Progenitor cell of endocrine pancreas (in vitro differentiated cells): ENCODE measurements around the gene SNX10. TPM values are rescaled to one million over a fixed set of nuclear protein-coding genes. Genes with fewer than 3 reads are reported as not detected.

ENCODE experiments used
- DNase-seq: peaks from one replicate; pipeline ENCODE4 v3.0.0; 2021; ENCODE audit warnings: low spot score; ENCODE audit not compliant: unreplicated experiment
- H3K27ac Mint-ChIP-seq: 2 replicates; pipeline ENCODE4 v1.8.0; 2021; ENCODE audit warnings: mild to moderate bottlenecking, moderate library complexity, mixed read lengths
- H3K27me3 Mint-ChIP-seq: 2 replicates; pipeline ENCODE4 v1.8.0; 2021; ENCODE audit warnings: mixed read lengths
- H3K36me3 Mint-ChIP-seq: 2 replicates; pipeline ENCODE4 v1.8.0; 2022; ENCODE audit warnings: mixed read lengths; ENCODE audit not compliant: insufficient read depth
- H3K4me1 Mint-ChIP-seq: 2 replicates; pipeline ENCODE4 v1.8.0; 2021; ENCODE audit warnings: low read depth, mixed read lengths
- H3K4me3 Mint-ChIP-seq: 2 replicates; pipeline ENCODE4 v1.8.0; 2021; ENCODE audit warnings: low read depth, mild to moderate bottlenecking, moderate library complexity, mixed read lengths
- H3K9me3 Mint-ChIP-seq: 2 replicates; pipeline ENCODE4 v1.8.0; 2021; ENCODE audit warnings: low read depth, mixed read lengths
- total RNA-seq: library from RNA; stranded (reverse); gene quantifications from 2 replicates; pipeline ENCODE4 v1.2.1, GENCODE V29; 2021
- TF ChIP-seq, protein P1 (sequence below): fragments of 200-600 bp; sonication (generic); IDR thresholded peaks from one replicate; pipeline ENCODE4 v1.5.0; 2021; ENCODE audit warnings: antibody characterized with exemption, mild to moderate bottlenecking; ENCODE audit not compliant: unreplicated experiment

Gene SNX10
- total RNA-seq, 1 donor from 2014 or later: 9.2 TPM

DNA sequence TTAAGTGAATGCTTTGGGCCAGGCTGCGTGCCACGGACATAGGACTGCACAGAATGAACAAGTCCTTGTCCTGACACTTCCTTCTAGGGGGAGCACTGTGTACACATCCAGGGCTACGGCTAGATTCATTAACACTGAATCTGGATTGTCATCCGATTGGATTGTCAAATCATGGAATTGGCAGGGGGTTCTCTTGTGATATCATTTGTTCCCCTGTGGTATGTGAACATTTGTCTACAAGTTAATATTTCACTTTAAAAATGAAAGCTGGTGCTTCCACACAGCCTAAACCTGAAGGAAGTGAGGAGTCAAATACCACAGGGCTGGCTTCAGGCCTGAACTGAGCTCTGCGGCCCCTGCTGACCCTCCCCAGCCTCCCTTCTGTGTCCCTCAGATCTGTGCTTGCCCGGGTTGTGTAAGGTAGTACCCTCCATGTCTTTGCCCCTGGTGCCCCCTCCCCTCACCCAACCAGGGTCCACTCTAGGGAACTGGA, 75.6 kb downstream of the SNX10 start:
- Mint-ChIP-seq H3K36me3 (no peaks in the 10 kb centered on the region), H3K4me1 (peaks cover 22% of the 10 kb centered on the region), H3K4me3 (no peak overlapping the region), H3K9me3 (no peaks in the 10 kb centered on the region), H3K27ac (no peak overlapping the region), H3K27me3 (no peaks in the 10 kb centered on the region)
- TF ChIP-seq, protein P1, sequence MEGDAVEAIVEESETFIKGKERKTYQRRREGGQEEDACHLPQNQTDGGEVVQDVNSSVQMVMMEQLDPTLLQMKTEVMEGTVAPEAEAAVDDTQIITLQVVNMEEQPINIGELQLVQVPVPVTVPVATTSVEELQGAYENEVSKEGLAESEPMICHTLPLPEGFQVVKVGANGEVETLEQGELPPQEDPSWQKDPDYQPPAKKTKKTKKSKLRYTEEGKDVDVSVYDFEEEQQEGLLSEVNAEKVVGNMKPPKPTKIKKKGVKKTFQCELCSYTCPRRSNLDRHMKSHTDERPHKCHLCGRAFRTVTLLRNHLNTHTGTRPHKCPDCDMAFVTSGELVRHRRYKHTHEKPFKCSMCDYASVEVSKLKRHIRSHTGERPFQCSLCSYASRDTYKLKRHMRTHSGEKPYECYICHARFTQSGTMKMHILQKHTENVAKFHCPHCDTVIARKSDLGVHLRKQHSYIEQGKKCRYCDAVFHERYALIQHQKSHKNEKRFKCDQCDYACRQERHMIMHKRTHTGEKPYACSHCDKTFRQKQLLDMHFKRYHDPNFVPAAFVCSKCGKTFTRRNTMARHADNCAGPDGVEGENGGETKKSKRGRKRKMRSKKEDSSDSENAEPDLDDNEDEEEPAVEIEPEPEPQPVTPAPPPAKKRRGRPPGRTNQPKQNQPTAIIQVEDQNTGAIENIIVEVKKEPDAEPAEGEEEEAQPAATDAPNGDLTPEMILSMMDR: no peak
- no peak for DNase-seq

DNA sequence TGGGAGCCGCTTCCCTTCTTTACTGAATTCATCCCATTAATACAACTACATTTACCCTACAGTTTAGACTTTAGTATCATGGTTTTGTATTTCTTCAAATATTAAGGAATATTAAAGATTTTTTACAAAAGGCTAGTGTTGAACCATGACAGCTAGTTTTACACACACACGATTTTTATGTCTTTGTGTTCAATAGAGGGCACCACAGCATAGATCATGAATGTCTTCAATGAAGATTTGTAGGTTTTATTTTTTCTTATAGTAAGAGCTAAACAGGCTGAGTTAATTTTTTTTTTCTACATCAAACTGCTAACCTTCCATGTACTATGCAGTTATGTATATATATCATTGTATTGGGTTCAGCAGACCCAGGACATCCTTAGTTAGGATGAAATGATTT, 76.9 kb downstream of the SNX10 start:
- Mint-ChIP-seq H3K4me1 (peaks cover 16% of the 10 kb centered on the region), H3K27me3 (no peaks in the 10 kb centered on the region), H3K36me3 (peaks cover 2% of the 10 kb centered on the region), H3K9me3 (no peaks in the 10 kb centered on the region), H3K4me3 (no peak overlapping the region), H3K27ac (no peak overlapping the region)
- no peak for DNase-seq
- TF ChIP-seq, protein P1: no peak

DNA sequence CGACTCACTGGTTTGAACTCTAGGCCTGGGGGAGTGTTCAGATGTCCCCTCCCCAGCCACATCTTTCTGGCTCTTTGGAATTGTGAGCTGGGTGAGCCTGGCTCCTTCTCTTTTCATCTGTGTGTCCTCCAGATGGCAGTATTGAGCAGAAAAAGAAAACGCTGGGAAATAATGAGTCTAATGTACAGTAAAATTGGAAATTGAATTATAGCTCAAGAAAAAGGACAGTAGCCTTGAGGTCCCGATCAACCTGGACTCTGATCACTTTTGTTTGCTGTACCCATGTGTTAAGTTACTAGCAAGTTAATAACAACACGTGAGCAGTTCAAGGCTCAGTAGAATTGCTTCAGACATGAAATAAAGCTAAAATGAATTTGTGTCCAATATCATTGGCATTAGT, 77.9 kb downstream of the SNX10 start:
- Mint-ChIP-seq H3K27me3 (no peaks in the 10 kb centered on the region), H3K36me3 (peaks cover 2% of the 10 kb centered on the region), H3K4me3 (no peak overlapping the region), H3K4me1 (peaks cover 9% of the 10 kb centered on the region), H3K9me3 (no peaks in the 10 kb centered on the region), H3K27ac (no peak overlapping the region)
- peak; percentile 21 for DNase-seq
- TF ChIP-seq, protein P1: peak; percentile 82

DNA sequence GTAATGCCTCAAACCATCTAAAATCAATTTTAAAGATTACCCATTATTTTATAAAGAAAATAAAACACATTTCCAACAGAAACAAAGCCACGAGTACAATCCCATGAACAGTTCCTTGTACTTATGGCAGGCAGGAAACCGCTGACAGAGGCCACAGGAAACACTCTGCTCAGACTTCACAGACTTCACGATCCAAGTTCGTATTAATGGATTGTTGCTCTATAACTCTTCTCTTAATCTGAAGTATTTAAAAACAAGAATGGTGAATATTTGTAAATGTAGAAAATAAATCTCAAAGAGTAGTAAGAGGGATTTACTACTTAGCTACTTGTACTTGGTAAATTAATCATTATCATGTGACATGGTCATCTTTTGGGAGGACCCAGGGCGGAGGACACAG, 78.3 kb downstream of the SNX10 start:
- TF ChIP-seq, protein P1: no peak
- Mint-ChIP-seq H3K27ac (no peak overlapping the region), H3K27me3 (no peaks in the 10 kb centered on the region), H3K9me3 (no peaks in the 10 kb centered on the region), H3K36me3 (peaks cover 2% of the 10 kb centered on the region), H3K4me3 (no peak overlapping the region), H3K4me1 (peaks cover 6% of the 10 kb centered on the region)
- no peak for DNase-seq

DNA sequence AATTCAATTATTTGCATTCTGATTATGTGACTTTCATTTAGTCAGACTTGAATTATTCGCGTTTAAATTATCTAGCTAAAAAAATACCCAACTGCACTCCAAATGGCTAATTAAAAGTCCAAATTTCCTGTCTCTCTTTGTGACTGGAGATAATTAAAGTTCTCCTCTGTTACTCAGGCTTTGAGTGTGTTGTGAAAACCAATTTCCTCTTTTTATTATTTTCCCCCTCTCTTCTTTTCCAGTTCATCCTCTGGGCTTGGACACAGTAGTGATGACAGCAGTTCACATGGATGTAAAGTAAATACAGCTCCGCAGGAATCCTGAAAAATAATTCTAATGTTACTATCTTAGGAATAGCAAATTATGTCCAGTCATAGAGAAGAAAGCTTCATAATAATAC, 80.6 kb downstream of the SNX10 start:
- H3K27me3 Mint-ChIP-seq: no peaks in the 10 kb centered on the region
- H3K27ac Mint-ChIP-seq: no peak overlapping the region
- TF ChIP-seq, protein P1: no peak
- H3K36me3 Mint-ChIP-seq: peaks cover 2% of the 10 kb centered on the region
- no peak for DNase-seq
- H3K9me3 Mint-ChIP-seq: no peaks in the 10 kb centered on the region
- H3K4me3 Mint-ChIP-seq: no peak overlapping the region
- peaks cover 2% of the 10 kb centered on the region for H3K4me1 Mint-ChIP-seq
